GM12872 (cell line): ENCODE data around the gene TSPAN5.

Experiments
- TF ChIP-seq, protein P1 (sequence below): IDR thresholded peaks from 3 replicates; pipeline ENCODE4 v1.5.1; 2011; ENCODE audit warnings: low read depth, mild to moderate bottlenecking, low read length, moderate library complexity; ENCODE audit not compliant: insufficient read depth

TSPAN5 gene

DNA sequence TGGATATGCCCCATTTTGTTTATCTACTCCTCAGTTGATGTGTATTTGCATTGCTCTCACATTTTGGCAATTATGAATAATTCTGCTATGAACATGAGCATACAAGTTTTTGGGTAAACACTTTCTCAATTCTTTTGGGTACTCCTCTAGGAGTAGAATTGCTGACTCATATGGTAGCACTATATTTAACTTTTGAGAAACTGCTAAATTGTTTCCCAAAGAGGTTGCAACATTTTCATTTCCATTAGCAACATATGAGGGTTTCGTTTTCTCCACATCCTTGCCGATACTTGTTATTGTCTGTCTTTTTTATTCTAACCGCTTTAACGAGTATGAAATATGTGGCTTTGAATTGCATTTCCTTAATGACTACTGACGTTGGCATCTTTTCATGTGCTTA, 185.4 kb downstream of the TSPAN5 start:
- TF ChIP-seq, protein P1, sequence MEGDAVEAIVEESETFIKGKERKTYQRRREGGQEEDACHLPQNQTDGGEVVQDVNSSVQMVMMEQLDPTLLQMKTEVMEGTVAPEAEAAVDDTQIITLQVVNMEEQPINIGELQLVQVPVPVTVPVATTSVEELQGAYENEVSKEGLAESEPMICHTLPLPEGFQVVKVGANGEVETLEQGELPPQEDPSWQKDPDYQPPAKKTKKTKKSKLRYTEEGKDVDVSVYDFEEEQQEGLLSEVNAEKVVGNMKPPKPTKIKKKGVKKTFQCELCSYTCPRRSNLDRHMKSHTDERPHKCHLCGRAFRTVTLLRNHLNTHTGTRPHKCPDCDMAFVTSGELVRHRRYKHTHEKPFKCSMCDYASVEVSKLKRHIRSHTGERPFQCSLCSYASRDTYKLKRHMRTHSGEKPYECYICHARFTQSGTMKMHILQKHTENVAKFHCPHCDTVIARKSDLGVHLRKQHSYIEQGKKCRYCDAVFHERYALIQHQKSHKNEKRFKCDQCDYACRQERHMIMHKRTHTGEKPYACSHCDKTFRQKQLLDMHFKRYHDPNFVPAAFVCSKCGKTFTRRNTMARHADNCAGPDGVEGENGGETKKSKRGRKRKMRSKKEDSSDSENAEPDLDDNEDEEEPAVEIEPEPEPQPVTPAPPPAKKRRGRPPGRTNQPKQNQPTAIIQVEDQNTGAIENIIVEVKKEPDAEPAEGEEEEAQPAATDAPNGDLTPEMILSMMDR, result no peak

DNA sequence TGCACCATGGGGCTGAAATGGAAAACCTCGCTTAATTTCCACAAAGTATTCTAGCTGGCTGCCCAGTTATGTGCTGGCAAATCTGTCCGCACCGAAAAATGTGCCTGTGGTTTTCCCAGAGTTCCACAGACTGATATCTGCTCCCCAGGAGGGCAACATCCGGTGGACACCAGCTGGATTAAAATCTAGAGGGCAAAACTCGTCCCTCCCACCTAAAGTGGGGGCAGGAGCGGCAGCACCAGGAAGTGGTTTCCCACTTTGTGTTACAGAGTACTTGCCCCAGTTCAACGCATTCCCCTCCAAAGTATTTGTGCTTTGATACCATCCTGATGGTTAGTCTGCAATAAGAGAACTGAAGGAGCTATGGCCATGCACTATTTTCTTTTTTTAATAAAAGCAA, 187.6 kb downstream of the TSPAN5 start:
- TF ChIP-seq, protein P1, result no peak

GRCh38 chr4:98470366-98470765, 188.0 kb downstream of the TSPAN5 start:
- TF ChIP-seq, protein P1, result no peak

- TF ChIP-seq, protein P1, result no peak
Observed at GRCh38 chr4:98469771-98470170, 188.6 kb downstream of the TSPAN5 start.

DNA sequence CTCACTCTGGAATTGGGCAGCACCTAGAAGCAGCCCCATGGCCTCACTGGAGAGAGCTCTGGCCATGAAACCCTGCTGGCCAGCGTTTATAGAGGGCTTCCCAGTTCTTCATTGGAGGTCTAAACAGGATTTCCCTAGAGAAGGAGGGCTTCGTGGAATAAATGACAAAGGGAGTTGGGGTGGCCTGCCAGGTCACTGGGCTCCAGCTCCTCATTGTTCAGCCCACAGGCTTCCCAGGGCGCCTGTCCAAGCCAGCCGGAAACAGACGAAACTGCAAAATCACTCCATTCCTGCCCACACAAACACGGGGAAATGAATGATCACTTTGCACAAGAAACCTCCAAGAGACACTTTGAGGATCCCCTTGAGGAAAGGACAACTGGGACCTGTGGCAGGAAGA, 189.7 kb downstream of the TSPAN5 start:
- TF ChIP-seq, protein P1, result no peak

- TF ChIP-seq, protein P1, result peak; percentile 77
Observed at GRCh38 chr4:98467627-98468072, 190.8 kb downstream of the TSPAN5 start.

- TF ChIP-seq, protein P1, result no peak
Observed at GRCh38 chr4:98466868-98467599, 191.4 kb downstream of the TSPAN5 start.
